WTC11 (cell line): Measurements from ENCODE around the gene ADAM19.

Source experiments
- CREB1 ChIP-seq: sonication (generic); formaldehyde crosslinking; IDR thresholded peaks from 2 replicates; pipeline ENCODE4 v1.8.0; 2023; ENCODE audit warnings: mild to moderate bottlenecking, missing genetic modification reagents
- CTCF ChIP-seq: fragments of 200-600 bp; IDR thresholded peaks from 2 replicates; pipeline ENCODE4 v1.8.0; 2022; ENCODE audit warnings: antibody characterized with exemption
- E2F1 ChIP-seq: sonication (generic); formaldehyde crosslinking; IDR thresholded peaks from 2 replicates; pipeline ENCODE4 v1.8.0; 2022; ENCODE audit warnings: mild to moderate bottlenecking, missing genetic modification reagents
- ESRRA ChIP-seq: sonication (generic); formaldehyde crosslinking; IDR thresholded peaks from 2 replicates; pipeline ENCODE4 v1.8.1; 2022; ENCODE audit warnings: mild to moderate bottlenecking, missing genetic modification reagents, borderline replicate concordance
- FOXP4 ChIP-seq: sonication (generic); formaldehyde crosslinking; IDR thresholded peaks from 2 replicates; pipeline ENCODE4 v1.8.0; 2022; ENCODE audit warnings: mild to moderate bottlenecking, missing genetic modification reagents
- KAT7 ChIP-seq: sonication (generic); formaldehyde crosslinking; IDR thresholded peaks from 2 replicates; pipeline ENCODE4 v1.8.1; 2023; ENCODE audit warnings: missing genetic modification reagents, mild to moderate bottlenecking, borderline replicate concordance
- MLX ChIP-seq: sonication (generic); formaldehyde crosslinking; IDR thresholded peaks from 2 replicates; pipeline ENCODE4 v1.8.1; 2023; ENCODE audit warnings: mild to moderate bottlenecking, missing genetic modification reagents, moderate library complexity
- ZBTB21 ChIP-seq: sonication (generic); formaldehyde crosslinking; IDR thresholded peaks from 2 replicates; pipeline ENCODE4 v1.8.1; 2023; ENCODE audit warnings: mild to moderate bottlenecking, missing genetic modification reagents, borderline replicate concordance
- ZNF263 ChIP-seq: sonication (generic); formaldehyde crosslinking; IDR thresholded peaks from 2 replicates; pipeline ENCODE4 v1.8.1; 2022; ENCODE audit warnings: low read depth, mild to moderate bottlenecking, moderate library complexity, missing genetic modification reagents
- TF ChIP-seq, protein P1 (sequence below): sonication (generic); formaldehyde crosslinking; IDR thresholded peaks from 2 replicates; pipeline ENCODE4 v1.8.1; 2023; ENCODE audit warnings: mild to moderate bottlenecking, moderate library complexity, missing genetic modification reagents
- TF ChIP-seq, protein P2 (sequence below): fragments of 250-450 bp; sonication (Bioruptor Pico); IDR thresholded peaks from 2 replicates; pipeline ENCODE4 v1.8.0; 2021; ENCODE audit warnings: mild to moderate bottlenecking
- TF ChIP-seq, protein P3 (sequence below): sonication (generic); formaldehyde crosslinking; conservative IDR thresholded peaks from 2 replicates; pipeline ENCODE4 v1.8.1; 2022; ENCODE audit warnings: mild to moderate bottlenecking, missing genetic modification reagents
- TF ChIP-seq, protein P4 (sequence below): sonication (generic); formaldehyde crosslinking; IDR thresholded peaks from 2 replicates; pipeline ENCODE4 v1.8.1; 2023; ENCODE audit warnings: mild to moderate bottlenecking, missing genetic modification reagents

DNA sequence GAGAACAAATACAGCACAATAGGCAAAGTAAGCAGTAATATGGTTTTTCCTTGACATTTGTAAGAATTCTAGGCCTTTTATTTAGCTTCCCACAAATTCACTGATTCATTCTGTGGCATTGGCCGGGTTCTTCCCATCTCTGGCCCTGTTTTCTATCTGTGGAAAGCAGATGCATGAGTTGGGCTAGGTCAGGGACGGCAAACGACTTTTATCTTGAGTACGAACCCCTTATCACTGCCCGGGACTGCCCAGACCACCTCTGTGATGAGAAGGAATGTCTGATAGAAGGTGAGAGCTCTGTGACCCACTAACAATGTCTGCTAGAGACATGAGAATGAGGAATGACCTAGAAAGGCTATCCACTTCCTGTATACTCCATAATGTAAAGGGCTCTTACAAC lies 35.4 kb upstream of the ADAM19 start:
- TF ChIP-seq, protein P1, sequence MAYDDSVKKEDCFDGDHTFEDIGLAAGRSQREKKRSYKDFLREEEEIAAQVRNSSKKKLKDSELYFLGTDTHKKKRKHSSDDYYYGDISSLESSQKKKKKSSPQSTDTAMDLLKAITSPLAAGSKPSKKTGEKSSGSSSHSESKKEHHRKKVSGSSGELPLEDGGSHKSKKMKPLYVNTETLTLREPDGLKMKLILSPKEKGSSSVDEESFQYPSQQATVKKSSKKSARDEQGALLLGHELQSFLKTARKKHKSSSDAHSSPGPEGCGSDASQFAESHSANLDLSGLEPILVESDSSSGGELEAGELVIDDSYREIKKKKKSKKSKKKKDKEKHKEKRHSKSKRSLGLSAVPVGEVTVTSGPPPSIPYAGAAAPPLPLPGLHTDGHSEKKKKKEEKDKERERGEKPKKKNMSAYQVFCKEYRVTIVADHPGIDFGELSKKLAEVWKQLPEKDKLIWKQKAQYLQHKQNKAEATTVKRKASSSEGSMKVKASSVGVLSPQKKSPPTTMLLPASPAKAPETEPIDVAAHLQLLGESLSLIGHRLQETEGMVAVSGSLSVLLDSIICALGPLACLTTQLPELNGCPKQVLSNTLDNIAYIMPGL: no peak
- no peak for TF ChIP-seq E2F1 (CRISPR knock-in tag)
- TF ChIP-seq CTCF: no peak
- TF ChIP-seq ZNF263 (CRISPR knock-in tag): no peak
- TF ChIP-seq, protein P2, sequence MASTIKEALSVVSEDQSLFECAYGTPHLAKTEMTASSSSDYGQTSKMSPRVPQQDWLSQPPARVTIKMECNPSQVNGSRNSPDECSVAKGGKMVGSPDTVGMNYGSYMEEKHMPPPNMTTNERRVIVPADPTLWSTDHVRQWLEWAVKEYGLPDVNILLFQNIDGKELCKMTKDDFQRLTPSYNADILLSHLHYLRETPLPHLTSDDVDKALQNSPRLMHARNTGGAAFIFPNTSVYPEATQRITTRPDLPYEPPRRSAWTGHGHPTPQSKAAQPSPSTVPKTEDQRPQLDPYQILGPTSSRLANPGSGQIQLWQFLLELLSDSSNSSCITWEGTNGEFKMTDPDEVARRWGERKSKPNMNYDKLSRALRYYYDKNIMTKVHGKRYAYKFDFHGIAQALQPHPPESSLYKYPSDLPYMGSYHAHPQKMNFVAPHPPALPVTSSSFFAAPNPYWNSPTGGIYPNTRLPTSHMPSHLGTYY (CRISPR knock-in tag): no peak
- TF ChIP-seq ESRRA (CRISPR knock-in tag): no peak
- no peak for TF ChIP-seq CREB1 (CRISPR knock-in tag)
- no peak for TF ChIP-seq ZBTB21 (CRISPR knock-in tag)
- TF ChIP-seq, protein P3, sequence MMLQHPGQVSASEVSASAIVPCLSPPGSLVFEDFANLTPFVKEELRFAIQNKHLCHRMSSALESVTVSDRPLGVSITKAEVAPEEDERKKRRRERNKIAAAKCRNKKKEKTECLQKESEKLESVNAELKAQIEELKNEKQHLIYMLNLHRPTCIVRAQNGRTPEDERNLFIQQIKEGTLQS: no peak
- TF ChIP-seq, protein P4, sequence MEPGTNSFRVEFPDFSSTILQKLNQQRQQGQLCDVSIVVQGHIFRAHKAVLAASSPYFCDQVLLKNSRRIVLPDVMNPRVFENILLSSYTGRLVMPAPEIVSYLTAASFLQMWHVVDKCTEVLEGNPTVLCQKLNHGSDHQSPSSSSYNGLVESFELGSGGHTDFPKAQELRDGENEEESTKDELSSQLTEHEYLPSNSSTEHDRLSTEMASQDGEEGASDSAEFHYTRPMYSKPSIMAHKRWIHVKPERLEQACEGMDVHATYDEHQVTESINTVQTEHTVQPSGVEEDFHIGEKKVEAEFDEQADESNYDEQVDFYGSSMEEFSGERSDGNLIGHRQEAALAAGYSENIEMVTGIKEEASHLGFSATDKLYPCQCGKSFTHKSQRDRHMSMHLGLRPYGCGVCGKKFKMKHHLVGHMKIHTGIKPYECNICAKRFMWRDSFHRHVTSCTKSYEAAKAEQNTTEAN: no peak
- TF ChIP-seq MLX (CRISPR knock-in tag): no peak
- no peak for TF ChIP-seq KAT7 (CRISPR knock-in tag)
- TF ChIP-seq FOXP4 (CRISPR knock-in tag): no peak
